ENCODE measurements around the gene CPNE6. TPM values are rescaled to one million over a fixed set of nuclear protein-coding genes. Genes with fewer than 3 reads are reported as not detected.

Gene CPNE6
- total and polyA plus RNA-seq, 4 donors: 0.05 to 0.17 TPM; not detected in 2

GRCh38 chr14:24095271-24096068, 24.1 kb downstream of the CPNE6 start (continued):
- TF ChIP-seq REST (IDR thresholded peaks at IDR 0.05) (peak; percentile 84), TAF1 (conservative IDR thresholded peaks at IDR 0.05) (peak; percentile 98), NR2F2 (IDR thresholded peaks at IDR 0.05) (peak; percentile 83), RXRA (IDR thresholded peaks at IDR 0.05) (peak; percentile 100), GABPA (IDR thresholded peaks at IDR 0.05 in 1 of 2, conservative IDR thresholded peaks at IDR 0.05 in 1 of 2) (peak in 1 of 2 donors; percentile 68)
- TF ChIP-seq, protein P1, sequence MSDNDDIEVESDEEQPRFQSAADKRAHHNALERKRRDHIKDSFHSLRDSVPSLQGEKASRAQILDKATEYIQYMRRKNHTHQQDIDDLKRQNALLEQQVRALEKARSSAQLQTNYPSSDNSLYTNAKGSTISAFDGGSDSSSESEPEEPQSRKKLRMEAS (IDR thresholded peaks at IDR 0.05): peak; percentile 98

- Histone ChIP-seq H3K9ac (ENCODE audit: low read depth in 1 of 2, low read length in 2 of 2) (no peak overlapping the region), H3K27me3 (ENCODE audit: control insufficient read depth in 4 of 4, insufficient read depth in 4 of 4, low read length in 3 of 4) (no peaks in the 10 kb centered on the region), H3K36me3 (ENCODE audit: control insufficient read depth in 4 of 4, insufficient read depth in 3 of 4, low read depth in 1 of 4, low read length in 3 of 4) (peaks cover 13 to 23% (median 18%) of the 10 kb centered on the region in 4 donors), H3K9me3 (ENCODE audit: control insufficient read depth in 4 of 4, low read length in 3 of 4) (no peaks in the 10 kb centered on the region), H3K4me3 (ENCODE audit: low read depth in 1 of 3, low read length in 3 of 3) (no peak overlapping the region), H3K4me1 (ENCODE audit: control insufficient read depth in 4 of 4, insufficient read depth in 4 of 4, low read length in 3 of 4) (peaks cover 13 to 81% (median 59%) of the 10 kb centered on the region in 4 donors), H3K27ac (ENCODE audit: low read depth in 1 of 2, low read length in 2 of 2) (no peak overlapping the region)
- no peak for DNase-seq (ENCODE audit: low spot score)
- TF ChIP-seq HNF4A (conservative IDR thresholded peaks at IDR 0.05) (no peak), REST (IDR thresholded peaks at IDR 0.05) (no peak), NR2F2 (IDR thresholded peaks at IDR 0.05) (no peak), ATF3 (IDR thresholded peaks at IDR 0.05) (no peak), FOXA1 (IDR thresholded peaks at IDR 0.05) (no peak), RAD21 (IDR thresholded peaks at IDR 0.05) (no peak)
- WGBS: 79% methylated on average over 8 of the region's 8 CpGs
Observed at GRCh38 chr14:24096545-24097181, 25.3 kb downstream of the CPNE6 start.
